ENCODE results near the gene ADTRP.
"Not testable (repeated sequence)": the region's sequence is repeated elsewhere in the genome, so short reads cannot be mapped to it uniquely, and the experiment has no call there.

The ADTRP gene

DNA sequence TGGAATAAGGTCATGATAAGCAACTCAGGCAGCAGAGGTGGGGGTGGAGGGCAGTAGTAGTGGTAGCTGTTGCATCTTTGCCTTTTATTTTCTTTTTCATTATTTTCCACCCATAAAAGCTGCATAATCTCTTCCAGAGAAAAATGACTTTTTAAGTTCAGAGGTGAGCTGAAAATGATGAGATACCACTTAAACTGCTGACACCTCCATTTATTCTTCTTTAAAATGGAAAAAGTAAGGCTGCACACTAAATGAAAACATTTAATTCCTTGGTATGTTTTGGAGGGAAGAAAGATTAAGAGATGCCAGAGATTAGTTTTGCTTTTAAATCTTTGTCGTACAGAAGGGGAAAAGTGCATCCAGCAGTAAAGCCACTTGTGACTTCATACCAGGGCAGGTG, 97.2 kb downstream of the ADTRP start:
- H3K4me3 ChIP-seq (ENCODE audit: insufficient read depth, low read length, poor library complexity, severe bottlenecking), result no peak overlapping the region
- H3K36me3 ChIP-seq (ENCODE audit: low read length), result no peaks in the 10 kb centered on the region
- no peak overlapping the region for H3K9ac ChIP-seq (ENCODE audit: low read length)
- H3K9me3 ChIP-seq (ENCODE audit: insufficient read depth, low read length), result peaks cover 10% of the 10 kb centered on the region; the same call in 1 of the 2 replicates
- TF ChIP-seq EZH2phosphoT487 (conservative IDR thresholded peaks at IDR 0.05; ENCODE audit: low read length) (no peak), CTCF (IDR thresholded peaks at IDR 0.05; ENCODE audit: insufficient read depth, low read length, poor library complexity, severe bottlenecking) (no peak)
- H4K20me1 ChIP-seq (ENCODE audit: low read depth, low read length), result no peaks in the 10 kb centered on the region
- no peaks in the 10 kb centered on the region for H3K79me2 ChIP-seq (ENCODE audit: insufficient read depth, low read length)
- no peaks in the 10 kb centered on the region for H3F3A ChIP-seq (ENCODE audit: insufficient read depth)
- H3K27me3 ChIP-seq (ENCODE audit: low read length), result no peaks in the 10 kb centered on the region
- H3K4me2 ChIP-seq (ENCODE audit: low read depth, low read length, poor library complexity, severe bottlenecking), result no peak overlapping the region
- no peak overlapping the region for H3K27ac ChIP-seq (ENCODE audit: low read depth, low read length)
- no peaks in the 10 kb centered on the region for H3K9me2 ChIP-seq (replicated peaks; ENCODE audit: insufficient read depth, low read length)
- no peak overlapping the region for H2AFZ ChIP-seq (ENCODE audit: low read depth, low read length, severe bottlenecking)

GRCh38 chr6:11680479-11680878, 98.1 kb downstream of the ADTRP start:
- not testable (repeated sequence) for H3F3A ChIP-seq (ENCODE audit: insufficient read depth); H3K9me2 ChIP-seq (replicated peaks; ENCODE audit: insufficient read depth, low read length); H3K79me2 ChIP-seq (ENCODE audit: insufficient read depth, low read length); H3K9me3 ChIP-seq (ENCODE audit: insufficient read depth, low read length); H3K4me3 ChIP-seq (ENCODE audit: insufficient read depth, low read length, poor library complexity, severe bottlenecking); H2AFZ ChIP-seq (ENCODE audit: low read depth, low read length, severe bottlenecking); H3K9ac ChIP-seq (ENCODE audit: low read length); H3K27ac ChIP-seq (ENCODE audit: low read depth, low read length); H3K27me3 ChIP-seq (ENCODE audit: low read length); H3K36me3 ChIP-seq (ENCODE audit: low read length); H4K20me1 ChIP-seq (ENCODE audit: low read depth, low read length); H3K4me2 ChIP-seq (ENCODE audit: low read depth, low read length, poor library complexity, severe bottlenecking)

- TF ChIP-seq CTCF (IDR thresholded peaks at IDR 0.05; ENCODE audit: insufficient read depth, low read length, poor library complexity, severe bottlenecking) (no peak), EZH2phosphoT487 (conservative IDR thresholded peaks at IDR 0.05; ENCODE audit: low read length) (no peak)
- Histone ChIP-seq H3F3A (ENCODE audit: insufficient read depth) (no peaks in the 10 kb centered on the region), H3K9me2 (replicated peaks; ENCODE audit: insufficient read depth, low read length) (no peaks in the 10 kb centered on the region), H2AFZ (ENCODE audit: low read depth, low read length, severe bottlenecking) (no peak overlapping the region), H3K79me2 (ENCODE audit: insufficient read depth, low read length) (no peaks in the 10 kb centered on the region), H3K27me3 (ENCODE audit: low read length) (0 out of 2 replicates have a peak, but pooled peaks cover 3% of the 10 kb centered on the region), H3K9me3 (ENCODE audit: insufficient read depth, low read length) (peaks cover 10% of the 10 kb centered on the region; the same call in 1 of the 2 replicates), H3K27ac (ENCODE audit: low read depth, low read length) (no peak overlapping the region), H4K20me1 (ENCODE audit: low read depth, low read length) (no peaks in the 10 kb centered on the region), H3K4me2 (ENCODE audit: low read depth, low read length, poor library complexity, severe bottlenecking) (no peak overlapping the region), H3K9ac (ENCODE audit: low read length) (no peak overlapping the region), H3K4me3 (ENCODE audit: insufficient read depth, low read length, poor library complexity, severe bottlenecking) (no peak overlapping the region), H3K36me3 (ENCODE audit: low read length) (no peaks in the 10 kb centered on the region)
Measured at GRCh38 chr6:11679099-11679498, 99.5 kb downstream of the ADTRP start.

DNA sequence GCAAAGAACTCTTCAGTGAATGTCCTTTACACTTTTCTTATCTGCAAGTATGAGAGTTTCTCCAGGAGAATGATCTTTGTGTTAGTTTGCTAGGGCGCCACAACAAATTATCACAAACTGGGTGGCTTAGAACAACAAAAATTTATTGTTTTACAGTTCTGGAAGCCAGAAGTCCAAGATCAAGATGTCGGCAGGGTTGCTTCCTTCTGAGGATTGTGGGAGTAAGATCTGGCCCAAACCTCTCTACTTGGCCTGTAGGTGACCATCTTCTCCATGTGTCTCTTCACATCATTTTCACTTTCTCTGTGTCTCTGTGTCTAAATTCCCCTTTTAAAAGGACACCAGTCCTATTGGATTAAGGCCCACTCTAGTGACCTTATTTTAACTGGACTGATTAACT, 103.0 kb downstream of the ADTRP start:
- H3K79me2 ChIP-seq (ENCODE audit: insufficient read depth, low read length), result no peaks in the 10 kb centered on the region
- no peak overlapping the region for H3K4me3 ChIP-seq (ENCODE audit: insufficient read depth, low read length, poor library complexity, severe bottlenecking)
- H3K9me2 ChIP-seq (replicated peaks; ENCODE audit: insufficient read depth, low read length), result no peaks in the 10 kb centered on the region
- H3K36me3 ChIP-seq (ENCODE audit: low read length), result no peaks in the 10 kb centered on the region
- TF ChIP-seq EZH2phosphoT487 (conservative IDR thresholded peaks at IDR 0.05; ENCODE audit: low read length) (no peak), CTCF (IDR thresholded peaks at IDR 0.05; ENCODE audit: insufficient read depth, low read length, poor library complexity, severe bottlenecking) (no peak)
- H3K27me3 ChIP-seq (ENCODE audit: low read length), result 0 out of 2 replicates have a peak, but pooled peaks cover 3% of the 10 kb centered on the region
- H3K9ac ChIP-seq (ENCODE audit: low read length), result no peak overlapping the region
- no peak overlapping the region for H3K4me2 ChIP-seq (ENCODE audit: low read depth, low read length, poor library complexity, severe bottlenecking)
- 0 out of 2 replicates have a peak, but pooled peaks cover 4% of the 10 kb centered on the region for H3K9me3 ChIP-seq (ENCODE audit: insufficient read depth, low read length)
- H2AFZ ChIP-seq (ENCODE audit: low read depth, low read length, severe bottlenecking), result no peak overlapping the region
- no peak overlapping the region for H3K27ac ChIP-seq (ENCODE audit: low read depth, low read length)
- no peaks in the 10 kb centered on the region for H3F3A ChIP-seq (ENCODE audit: insufficient read depth)
- no peaks in the 10 kb centered on the region for H4K20me1 ChIP-seq (ENCODE audit: low read depth, low read length)
